Measurements from ENCODE around the gene JUNB. TPM values are rescaled to one million over a fixed set of nuclear protein-coding genes. Genes with fewer than 3 reads are reported as not detected.

JUNB gene
- total RNA-seq, 1 experiment from 2014 or later: 194 TPM

DNA sequence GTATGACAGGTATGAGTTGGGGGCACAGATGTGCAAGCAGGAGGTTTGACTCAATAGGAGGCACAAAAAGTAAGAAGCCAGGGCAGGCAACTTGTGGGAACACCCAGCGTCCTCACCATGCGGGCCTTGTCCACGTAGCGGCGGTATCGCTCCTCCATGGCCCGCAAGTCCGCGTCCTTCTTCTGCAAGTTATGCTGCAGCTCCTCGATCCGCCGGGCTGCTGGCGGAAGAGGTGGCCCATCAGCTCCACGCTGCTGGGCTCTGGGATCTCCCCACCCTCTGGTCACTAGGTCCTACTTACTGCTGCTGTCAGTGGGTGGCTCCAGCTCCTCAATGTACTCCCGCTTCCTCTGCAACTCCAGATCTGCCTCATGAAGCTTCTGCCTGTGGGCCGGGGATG is 26.6 kb upstream of the JUNB start (continued):
- TF ChIP-seq ZNF274 (IDR thresholded peaks at IDR 0.05; ENCODE audit: low read depth, low read length): no peak
- no peak for TF ChIP-seq SRF (IDR thresholded peaks at IDR 0.05; ENCODE audit: low read depth)
- no peak for TF ChIP-seq YY1 (IDR thresholded peaks at IDR 0.05; ENCODE audit: extremely low read depth, insufficient replicate concordance, low read depth, low read length)
- TF ChIP-seq SIN3A (IDR thresholded peaks at IDR 0.05; ENCODE audit: low read depth): no peak
- no peak for TF ChIP-seq EGR1 (IDR thresholded peaks at IDR 0.05; ENCODE audit: low read depth)
- no peak for TF ChIP-seq EZH2phosphoT487 (IDR thresholded peaks at IDR 0.05; ENCODE audit: borderline replicate concordance)
- no peak for TF ChIP-seq CBX3 (IDR thresholded peaks at IDR 0.05; ENCODE audit: low read depth)
- no peak for TF ChIP-seq RAD21 (IDR thresholded peaks at IDR 0.05; ENCODE audit: low read depth)
- no peak for TF ChIP-seq FOSL1 (IDR thresholded peaks at IDR 0.05; ENCODE audit: low read depth)

DNA sequence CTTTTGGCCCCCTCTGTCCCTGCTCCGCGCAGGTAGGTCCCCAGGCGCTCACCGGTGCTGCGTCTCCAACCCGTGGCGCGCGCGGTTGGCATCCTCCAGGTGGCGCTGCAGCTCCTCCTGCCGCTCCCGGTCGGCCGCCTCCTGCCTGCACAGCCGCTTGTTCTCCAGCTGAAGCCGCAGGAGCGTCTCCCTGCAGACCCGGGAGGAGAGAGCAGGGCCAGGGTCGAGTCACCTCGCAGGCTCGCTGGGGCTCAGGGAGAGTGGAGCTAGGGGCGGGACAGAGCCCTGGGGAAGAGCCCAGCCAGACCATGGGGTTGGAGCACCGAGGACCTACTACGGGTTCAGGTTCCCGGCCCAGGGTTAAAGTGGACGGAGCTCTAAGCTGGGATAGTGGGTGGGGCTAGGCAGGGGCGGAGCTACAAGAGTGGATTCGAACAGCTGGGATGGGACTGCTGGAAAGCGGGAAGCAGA is 25.2 kb upstream of the JUNB start:
- Histone ChIP-seq H2AFZ (ENCODE audit: low read depth, low read length, poor library complexity, severe bottlenecking) (no peak overlapping the region), H3K4me2 (ENCODE audit: low read length) (peak overlapping the region; percentile 93)
- ATAC-seq: peak; percentile 94

More for the DNA sequence above, 25.2 kb upstream of the JUNB start:
- no TSS peak for BruUV-seq (replicated peaks)
- peak overlapping the region; percentile 81 for H3K27ac ChIP-seq (ENCODE audit: low read depth, low read length)
- ChIA-PET RAD21 (ENCODE audit: low non-redundant PET in 1 of 2, low total read pairs in 2 of 2, uncharacterized antibody in 2 of 2, unreplicated experiment in 2 of 2) (interaction anchor here (0.6 to 1.8 kb wide), 11 partner anchors 8 to 107 kb away, joined by 3 to 17 read pairs (median 3); no protein-coding TSS in a partner anchor), POLR2A (interaction anchor here (0.5 to 5.4 kb wide), 7 partner anchors 8 to 172 kb away, joined by 3 to 98 read pairs (median 4); partner anchors contain the start of gene JUNB), CTCF (interaction anchor here (0.8 to 4.5 kb wide), 21 partner anchors 9 to 199 kb away, joined by 3 to 123 read pairs (median 6); partner anchors contain the start of genes DNASE2, GET3, HOOK2 and JUNB)
- no peak for DNase-seq (ENCODE audit: low read depth, low spot score)
- H3K36me3 ChIP-seq (ENCODE audit: control insufficient read depth in 1 of 2, insufficient read depth in 2 of 2, low read length in 2 of 2): peaks cover 14 to 20% of the 10 kb centered on the region in 2 experiments
- H3K27me3 ChIP-seq (ENCODE audit: insufficient read depth, low read length): no peaks in the 10 kb centered on the region
- H4K20me1 ChIP-seq (ENCODE audit: insufficient read depth): no peaks in the 10 kb centered on the region
- peak overlapping the region; percentile 43 to 58 for H3K4me3 ChIP-seq (replicated peaks in 1 of 2; ENCODE audit: low read depth in 1 of 2, low read length in 2 of 2)
- TF ChIP-seq SIN3A (IDR thresholded peaks at IDR 0.05; ENCODE audit: low read depth) (no peak), ZNF274 (IDR thresholded peaks at IDR 0.05; ENCODE audit: low read depth, low read length) (no peak), RAD21 (IDR thresholded peaks at IDR 0.05; ENCODE audit: low read depth) (peak; percentile 88), SP1 (IDR thresholded peaks at IDR 0.05; ENCODE audit: low read depth) (no peak), JUND (IDR thresholded peaks at IDR 0.05) (no peak), POLR2AphosphoS5 (IDR thresholded peaks at IDR 0.05; ENCODE audit: low read depth, low read length) (peak; percentile 50; the same call in 1 of the 2 replicates)
- TF ChIP-seq, protein P1, sequence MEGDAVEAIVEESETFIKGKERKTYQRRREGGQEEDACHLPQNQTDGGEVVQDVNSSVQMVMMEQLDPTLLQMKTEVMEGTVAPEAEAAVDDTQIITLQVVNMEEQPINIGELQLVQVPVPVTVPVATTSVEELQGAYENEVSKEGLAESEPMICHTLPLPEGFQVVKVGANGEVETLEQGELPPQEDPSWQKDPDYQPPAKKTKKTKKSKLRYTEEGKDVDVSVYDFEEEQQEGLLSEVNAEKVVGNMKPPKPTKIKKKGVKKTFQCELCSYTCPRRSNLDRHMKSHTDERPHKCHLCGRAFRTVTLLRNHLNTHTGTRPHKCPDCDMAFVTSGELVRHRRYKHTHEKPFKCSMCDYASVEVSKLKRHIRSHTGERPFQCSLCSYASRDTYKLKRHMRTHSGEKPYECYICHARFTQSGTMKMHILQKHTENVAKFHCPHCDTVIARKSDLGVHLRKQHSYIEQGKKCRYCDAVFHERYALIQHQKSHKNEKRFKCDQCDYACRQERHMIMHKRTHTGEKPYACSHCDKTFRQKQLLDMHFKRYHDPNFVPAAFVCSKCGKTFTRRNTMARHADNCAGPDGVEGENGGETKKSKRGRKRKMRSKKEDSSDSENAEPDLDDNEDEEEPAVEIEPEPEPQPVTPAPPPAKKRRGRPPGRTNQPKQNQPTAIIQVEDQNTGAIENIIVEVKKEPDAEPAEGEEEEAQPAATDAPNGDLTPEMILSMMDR (IDR thresholded peaks at IDR 0.05 in 2 of 3, conservative IDR thresholded peaks at IDR 0.05 in 1 of 3; ENCODE audit: borderline replicate concordance in 1 of 3, insufficient read depth in 1 of 3, low read depth in 2 of 3, low read length in 2 of 3): peak; percentile 80 to 95 (median 88)
- TF ChIP-seq, protein P2, sequence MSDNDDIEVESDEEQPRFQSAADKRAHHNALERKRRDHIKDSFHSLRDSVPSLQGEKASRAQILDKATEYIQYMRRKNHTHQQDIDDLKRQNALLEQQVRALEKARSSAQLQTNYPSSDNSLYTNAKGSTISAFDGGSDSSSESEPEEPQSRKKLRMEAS (IDR thresholded peaks at IDR 0.05): peak; percentile 43; the same call in 1 of the 2 replicates
- H3K4me1 ChIP-seq (ENCODE audit: control insufficient read depth in 1 of 2, insufficient read depth in 2 of 2, low read length in 2 of 2): peaks cover 2 to 11% of the 10 kb centered on the region in 2 experiments; a peak in 2 of 4 replicates
- no peaks in the 10 kb centered on the region for H3K9me2 ChIP-seq (ENCODE audit: insufficient read depth)
- H3K79me2 ChIP-seq (ENCODE audit: insufficient read depth, low read length): no peaks in the 10 kb centered on the region
- intact Hi-C loops (cut with micrococcal nuclease): loop anchor here (1.0 kb wide), 1 partner anchor 30 kb away; no protein-coding TSS in a partner anchor
- no peaks in the 10 kb centered on the region for H3K9me3 ChIP-seq (ENCODE audit: control insufficient read depth in 1 of 2, insufficient read depth in 1 of 2, low read depth in 1 of 2, low read length in 2 of 2)
- peak overlapping the region; percentile 60 for H3K9ac ChIP-seq (ENCODE audit: low read length)
